WTC11 (cell line): ENCODE measurements around the gene SETDB1. TPM values are rescaled to one million over a fixed set of nuclear protein-coding genes. Genes with fewer than 3 reads are reported as not detected.

Source experiments
- ATAC-seq: fragments of 200-7000 bp; cut with Tn5 transposase; 2 replicates; pipeline ENCODE4 v1.10.0; 2021; ENCODE audit warnings: mild to moderate bottlenecking, moderate library complexity
- CTCF ChIA-PET: fragments of 300-600 bp; sonication (Branson Sonifier 250); formaldehyde crosslinking; loops from one replicate; lab custom pipeline; 2021; ENCODE audit warnings: antibody characterized with exemption; lab: Charles Lee
- POLR2A ChIA-PET: fragments of 350-600 bp; sonication (Branson Sonifier 250); formaldehyde crosslinking; loops from one replicate; lab custom pipeline; 2021; ENCODE audit warnings: antibody characterized with exemption; lab: Charles Lee
- DNase-seq: peaks from one replicate; pipeline ENCODE4 v3.0.0; 2021; ENCODE audit warnings: low spot score
- H3K27ac Mint-ChIP-seq: 2 replicates; pipeline ENCODE4 v1.8.0; 2021; ENCODE audit warnings: mixed read lengths
- H3K27me3 Mint-ChIP-seq: 2 replicates; pipeline ENCODE4 v1.8.0; 2021; ENCODE audit warnings: low read depth, mild to moderate bottlenecking, moderate library complexity, mixed read lengths
- H3K36me3 Mint-ChIP-seq: 2 replicates; pipeline ENCODE4 v1.8.0; 2021; ENCODE audit warnings: mixed read lengths
- H3K4me1 Mint-ChIP-seq: 2 replicates; pipeline ENCODE4 v1.8.0; 2022; ENCODE audit warnings: mixed read lengths
- H3K4me3 Mint-ChIP-seq: 2 replicates; pipeline ENCODE4 v1.8.0; 2021; ENCODE audit warnings: mild to moderate bottlenecking, moderate library complexity, mixed read lengths
- H3K9me3 Mint-ChIP-seq: 2 replicates; pipeline ENCODE4 v1.8.0; 2021; ENCODE audit warnings: mixed read lengths
- CBFB ChIP-seq: sonication (generic); formaldehyde crosslinking; IDR thresholded peaks from 2 replicates; pipeline ENCODE4 v1.8.1; 2022; ENCODE audit warnings: mild to moderate bottlenecking, low read depth, missing genetic modification reagents
- CREM ChIP-seq: sonication (generic); formaldehyde crosslinking; IDR thresholded peaks from 2 replicates; pipeline ENCODE4 v1.8.1; 2022; ENCODE audit warnings: mild to moderate bottlenecking, missing genetic modification reagents, moderate library complexity
- EMX1 ChIP-seq: fragments of 250-450 bp; sonication (Bioruptor Pico); IDR thresholded peaks from 2 replicates; pipeline ENCODE4 v1.8.0; 2021; ENCODE audit warnings: mild to moderate bottlenecking
- ETV6 ChIP-seq: sonication (generic); formaldehyde crosslinking; IDR thresholded peaks from 2 replicates; pipeline ENCODE4 v1.8.1; 2022; ENCODE audit warnings: mild to moderate bottlenecking, missing genetic modification reagents
- FOXJ3 ChIP-seq: sonication (generic); formaldehyde crosslinking; IDR thresholded peaks from 2 replicates; pipeline ENCODE4 v1.9.0; 2021; ENCODE audit warnings: missing genetic modification reagents, mild to moderate bottlenecking, borderline replicate concordance
- GABPB1 ChIP-seq: sonication (generic); formaldehyde crosslinking; IDR thresholded peaks from 2 replicates; pipeline ENCODE4 v1.8.1; 2023; ENCODE audit warnings: mild to moderate bottlenecking, missing genetic modification reagents
- GRHL2 ChIP-seq: fragments of 250-450 bp; sonication (Bioruptor Pico); IDR thresholded peaks from 2 replicates; pipeline ENCODE4 v1.8.0; 2022; ENCODE audit warnings: mild to moderate bottlenecking, moderate library complexity; ENCODE audit not compliant: insufficient replicate concordance, severe bottlenecking
- GTF2I ChIP-seq: fragments of 250-450 bp; sonication (Bioruptor Pico); conservative IDR thresholded peaks from 2 replicates; pipeline ENCODE4 v1.4.0; 2021; ENCODE audit warnings: mild to moderate bottlenecking
- HMGA2 ChIP-seq: fragments of 250-450 bp; sonication (Bioruptor Pico); IDR thresholded peaks from 2 replicates; pipeline ENCODE4 v1.4.0; 2021; ENCODE audit warnings: mild to moderate bottlenecking, moderate library complexity
- IRF2 ChIP-seq: sonication (generic); formaldehyde crosslinking; IDR thresholded peaks from 2 replicates; pipeline ENCODE4 v1.8.0; 2022; ENCODE audit warnings: low read depth, missing genetic modification reagents, borderline replicate concordance
- MYBL2 ChIP-seq: sonication (generic); formaldehyde crosslinking; IDR thresholded peaks from 2 replicates; pipeline ENCODE4 v1.8.1; 2023; ENCODE audit warnings: mild to moderate bottlenecking, moderate library complexity, missing genetic modification reagents
- NFYB ChIP-seq: sonication (generic); formaldehyde crosslinking; conservative IDR thresholded peaks from 2 replicates; pipeline ENCODE4 v1.8.0; 2022; ENCODE audit warnings: low read depth, missing genetic modification reagents
- TCF7 ChIP-seq: sonication (generic); formaldehyde crosslinking; IDR thresholded peaks from 2 replicates; pipeline ENCODE4 v1.8.0; 2022; ENCODE audit warnings: mild to moderate bottlenecking, low read depth, missing genetic modification reagents, moderate library complexity
- TP53 ChIP-seq: sonication (generic); formaldehyde crosslinking; IDR thresholded peaks from 2 replicates; pipeline ENCODE4 v1.8.1; 2023; ENCODE audit warnings: mild to moderate bottlenecking, missing genetic modification reagents
- ZNF232 ChIP-seq: sonication (generic); formaldehyde crosslinking; IDR thresholded peaks from 2 replicates; pipeline ENCODE4 v1.8.0; 2022; ENCODE audit warnings: mild to moderate bottlenecking, missing genetic modification reagents
- ZNF317 ChIP-seq: sonication (generic); formaldehyde crosslinking; IDR thresholded peaks from 2 replicates; pipeline ENCODE4 v1.8.1; 2023; ENCODE audit warnings: low read depth, mild to moderate bottlenecking, moderate library complexity, missing genetic modification reagents, borderline replicate concordance
- ZNF416 ChIP-seq: fragments of 250-450 bp; sonication (Bioruptor Pico); IDR thresholded peaks from 2 replicates; pipeline ENCODE4 v1.9.0; 2021; ENCODE audit warnings: mild to moderate bottlenecking, inconsistent platforms
- ZNF671 ChIP-seq: fragments of 250-450 bp; sonication (Bioruptor Pico); IDR thresholded peaks from 2 replicates; pipeline ENCODE4 v1.8.0; 2021; ENCODE audit warnings: mild to moderate bottlenecking
- total RNA-seq: library from RNA; stranded (reverse); gene quantifications from 3 replicates; pipeline ENCODE4 v1.2.3, GENCODE V29; 2021
- TF ChIP-seq, protein P1 (sequence below): sonication (generic); formaldehyde crosslinking; IDR thresholded peaks from 2 replicates; pipeline ENCODE4 v1.8.0; 2022; ENCODE audit warnings: mild to moderate bottlenecking, missing genetic modification reagents
- TF ChIP-seq, protein P2 (sequence below): sonication (generic); formaldehyde crosslinking; IDR thresholded peaks from 2 replicates; pipeline ENCODE4 v1.8.1; 2022; ENCODE audit warnings: mild to moderate bottlenecking, missing genetic modification reagents, moderate library complexity, borderline replicate concordance
- TF ChIP-seq, protein P3 (sequence below): sonication (generic); formaldehyde crosslinking; IDR thresholded peaks from 2 replicates; pipeline ENCODE4 v1.8.0; 2022; ENCODE audit warnings: mild to moderate bottlenecking, missing genetic modification reagents
- TF ChIP-seq, protein P4 (sequence below): sonication (generic); formaldehyde crosslinking; IDR thresholded peaks from 2 replicates; pipeline ENCODE4 v1.8.1; 2023; ENCODE audit warnings: mild to moderate bottlenecking, missing genetic modification reagents
- TF ChIP-seq, protein P5 (sequence below): sonication (generic); formaldehyde crosslinking; IDR thresholded peaks from 2 replicates; pipeline ENCODE4 v1.8.0; 2022; ENCODE audit warnings: mild to moderate bottlenecking, missing genetic modification reagents
- TF ChIP-seq, protein P6 (sequence below): fragments of 250-450 bp; sonication (Bioruptor Pico); IDR thresholded peaks from 2 replicates; pipeline ENCODE4 v1.8.0; 2021; ENCODE audit warnings: mild to moderate bottlenecking

SETDB1 gene
- total RNA-seq, 1 experiment from 2014 or later = 53.1 TPM

DNA sequence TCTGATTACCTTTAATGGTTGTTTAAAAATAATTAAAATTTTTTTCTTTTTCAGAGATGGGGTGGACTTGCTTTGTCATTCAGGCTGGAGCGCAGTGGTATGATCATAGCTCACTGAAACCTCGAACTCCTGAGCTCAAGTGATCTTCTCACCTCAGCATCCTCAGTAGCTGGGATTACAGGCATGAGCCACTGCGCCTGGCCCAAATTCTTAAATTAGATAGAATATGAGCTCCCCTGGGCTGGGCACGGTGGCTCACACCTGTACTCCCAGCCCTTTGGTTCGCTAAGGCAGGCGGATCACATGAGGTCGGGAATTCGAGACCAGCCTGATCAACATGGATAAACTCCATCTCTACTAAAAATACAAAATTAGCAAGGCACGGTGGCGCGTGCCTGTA is 31.5 kb downstream of the SETDB1 start:
- H3K27me3 Mint-ChIP-seq = no peaks in the 10 kb centered on the region
- no peak overlapping the region for H3K4me3 Mint-ChIP-seq
- H3K9me3 Mint-ChIP-seq = no peaks in the 10 kb centered on the region
- ATAC-seq (no peak), DNase-seq (no peak)
- ChIA-PET CTCF (interaction anchor here (1.7 to 2.1 kb wide), 2 partner anchors 36 to 38 kb away, joined by 4 to 5 read pairs; no protein-coding TSS in a partner anchor), POLR2A (interaction anchor here (0.6 kb wide), 1 partner anchor 1026 kb away, joined by 3 read pairs; no protein-coding TSS in a partner anchor)
- no peaks in the 10 kb centered on the region for H3K4me1 Mint-ChIP-seq
- TF ChIP-seq TCF7 (CRISPR knock-in tag) = no peak
- TF ChIP-seq FOXJ3 (CRISPR knock-in tag) = no peak
- TF ChIP-seq, protein P1, sequence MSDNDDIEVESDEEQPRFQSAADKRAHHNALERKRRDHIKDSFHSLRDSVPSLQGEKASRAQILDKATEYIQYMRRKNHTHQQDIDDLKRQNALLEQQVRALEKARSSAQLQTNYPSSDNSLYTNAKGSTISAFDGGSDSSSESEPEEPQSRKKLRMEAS (CRISPR knock-in tag) = no peak
- no peak for TF ChIP-seq ZNF416 (CRISPR knock-in tag)
- no peak for TF ChIP-seq ZNF671
- TF ChIP-seq, protein P2, sequence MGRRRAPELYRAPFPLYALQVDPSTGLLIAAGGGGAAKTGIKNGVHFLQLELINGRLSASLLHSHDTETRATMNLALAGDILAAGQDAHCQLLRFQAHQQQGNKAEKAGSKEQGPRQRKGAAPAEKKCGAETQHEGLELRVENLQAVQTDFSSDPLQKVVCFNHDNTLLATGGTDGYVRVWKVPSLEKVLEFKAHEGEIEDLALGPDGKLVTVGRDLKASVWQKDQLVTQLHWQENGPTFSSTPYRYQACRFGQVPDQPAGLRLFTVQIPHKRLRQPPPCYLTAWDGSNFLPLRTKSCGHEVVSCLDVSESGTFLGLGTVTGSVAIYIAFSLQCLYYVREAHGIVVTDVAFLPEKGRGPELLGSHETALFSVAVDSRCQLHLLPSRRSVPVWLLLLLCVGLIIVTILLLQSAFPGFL = no peak
- no peak for TF ChIP-seq IRF2 (CRISPR knock-in tag)
- no peak for TF ChIP-seq GRHL2 (CRISPR knock-in tag)
- TF ChIP-seq GABPB1 = no peak
- TF ChIP-seq ETV6 (CRISPR knock-in tag) = no peak
- no peak for TF ChIP-seq MYBL2 (CRISPR knock-in tag)
- TF ChIP-seq, protein P3, sequence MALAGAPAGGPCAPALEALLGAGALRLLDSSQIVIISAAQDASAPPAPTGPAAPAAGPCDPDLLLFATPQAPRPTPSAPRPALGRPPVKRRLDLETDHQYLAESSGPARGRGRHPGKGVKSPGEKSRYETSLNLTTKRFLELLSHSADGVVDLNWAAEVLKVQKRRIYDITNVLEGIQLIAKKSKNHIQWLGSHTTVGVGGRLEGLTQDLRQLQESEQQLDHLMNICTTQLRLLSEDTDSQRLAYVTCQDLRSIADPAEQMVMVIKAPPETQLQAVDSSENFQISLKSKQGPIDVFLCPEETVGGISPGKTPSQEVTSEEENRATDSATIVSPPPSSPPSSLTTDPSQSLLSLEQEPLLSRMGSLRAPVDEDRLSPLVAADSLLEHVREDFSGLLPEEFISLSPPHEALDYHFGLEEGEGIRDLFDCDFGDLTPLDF (CRISPR knock-in tag) = no peak
- no peak for TF ChIP-seq NFYB (CRISPR knock-in tag)
- no peak for TF ChIP-seq ZNF317
- no peak for TF ChIP-seq ZNF232 (CRISPR knock-in tag)
- no peak for TF ChIP-seq GTF2I (CRISPR knock-in tag)
- no peak for TF ChIP-seq CREM (CRISPR knock-in tag)
- H3K27ac Mint-ChIP-seq = no peak overlapping the region
- H3K36me3 Mint-ChIP-seq = peaks cover 70% of the 10 kb centered on the region

DNA sequence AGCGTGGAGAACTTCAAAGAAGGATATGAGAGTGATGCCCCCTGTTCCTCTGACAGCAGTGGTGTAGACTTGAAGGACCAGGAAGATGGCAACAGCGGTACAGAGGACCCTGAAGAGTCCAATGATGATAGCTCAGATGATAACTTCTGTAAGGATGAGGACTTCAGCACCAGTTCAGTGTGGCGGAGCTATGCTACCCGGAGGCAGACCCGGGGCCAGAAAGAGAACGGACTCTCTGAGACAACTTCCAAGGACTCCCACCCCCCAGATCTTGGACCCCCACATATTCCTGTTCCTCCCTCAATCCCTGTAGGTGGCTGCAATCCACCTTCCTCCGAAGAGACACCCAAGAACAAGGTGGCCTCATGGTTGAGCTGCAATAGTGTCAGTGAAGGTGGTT is 34.5 kb downstream of the SETDB1 start:
- Mint-ChIP-seq H3K36me3 (peaks cover 74% of the 10 kb centered on the region), H3K27me3 (no peaks in the 10 kb centered on the region), H3K27ac (no peak overlapping the region), H3K4me3 (no peak overlapping the region), H3K4me1 (no peaks in the 10 kb centered on the region), H3K9me3 (no peaks in the 10 kb centered on the region)
- no peak for TF ChIP-seq EMX1 (CRISPR knock-in tag)
- no peak for TF ChIP-seq HMGA2 (CRISPR knock-in tag)
- TF ChIP-seq, protein P4, sequence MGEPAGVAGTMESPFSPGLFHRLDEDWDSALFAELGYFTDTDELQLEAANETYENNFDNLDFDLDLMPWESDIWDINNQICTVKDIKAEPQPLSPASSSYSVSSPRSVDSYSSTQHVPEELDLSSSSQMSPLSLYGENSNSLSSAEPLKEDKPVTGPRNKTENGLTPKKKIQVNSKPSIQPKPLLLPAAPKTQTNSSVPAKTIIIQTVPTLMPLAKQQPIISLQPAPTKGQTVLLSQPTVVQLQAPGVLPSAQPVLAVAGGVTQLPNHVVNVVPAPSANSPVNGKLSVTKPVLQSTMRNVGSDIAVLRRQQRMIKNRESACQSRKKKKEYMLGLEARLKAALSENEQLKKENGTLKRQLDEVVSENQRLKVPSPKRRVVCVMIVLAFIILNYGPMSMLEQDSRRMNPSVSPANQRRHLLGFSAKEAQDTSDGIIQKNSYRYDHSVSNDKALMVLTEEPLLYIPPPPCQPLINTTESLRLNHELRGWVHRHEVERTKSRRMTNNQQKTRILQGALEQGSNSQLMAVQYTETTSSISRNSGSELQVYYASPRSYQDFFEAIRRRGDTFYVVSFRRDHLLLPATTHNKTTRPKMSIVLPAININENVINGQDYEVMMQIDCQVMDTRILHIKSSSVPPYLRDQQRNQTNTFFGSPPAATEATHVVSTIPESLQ = no peak
- no peak for TF ChIP-seq CBFB (CRISPR knock-in tag)
- no peak for TF ChIP-seq ZNF416 (CRISPR knock-in tag)
- TF ChIP-seq, protein P5, sequence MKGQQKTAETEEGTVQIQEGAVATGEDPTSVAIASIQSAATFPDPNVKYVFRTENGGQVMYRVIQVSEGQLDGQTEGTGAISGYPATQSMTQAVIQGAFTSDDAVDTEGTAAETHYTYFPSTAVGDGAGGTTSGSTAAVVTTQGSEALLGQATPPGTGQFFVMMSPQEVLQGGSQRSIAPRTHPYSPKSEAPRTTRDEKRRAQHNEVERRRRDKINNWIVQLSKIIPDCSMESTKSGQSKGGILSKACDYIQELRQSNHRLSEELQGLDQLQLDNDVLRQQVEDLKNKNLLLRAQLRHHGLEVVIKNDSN (CRISPR knock-in tag) = no peak
- TF ChIP-seq, protein P6, sequence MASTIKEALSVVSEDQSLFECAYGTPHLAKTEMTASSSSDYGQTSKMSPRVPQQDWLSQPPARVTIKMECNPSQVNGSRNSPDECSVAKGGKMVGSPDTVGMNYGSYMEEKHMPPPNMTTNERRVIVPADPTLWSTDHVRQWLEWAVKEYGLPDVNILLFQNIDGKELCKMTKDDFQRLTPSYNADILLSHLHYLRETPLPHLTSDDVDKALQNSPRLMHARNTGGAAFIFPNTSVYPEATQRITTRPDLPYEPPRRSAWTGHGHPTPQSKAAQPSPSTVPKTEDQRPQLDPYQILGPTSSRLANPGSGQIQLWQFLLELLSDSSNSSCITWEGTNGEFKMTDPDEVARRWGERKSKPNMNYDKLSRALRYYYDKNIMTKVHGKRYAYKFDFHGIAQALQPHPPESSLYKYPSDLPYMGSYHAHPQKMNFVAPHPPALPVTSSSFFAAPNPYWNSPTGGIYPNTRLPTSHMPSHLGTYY (CRISPR knock-in tag) = no peak
- TF ChIP-seq TP53 (CRISPR knock-in tag) = no peak
- no peak for ATAC-seq
- POLR2A ChIA-PET = interaction anchor here (0.6 kb wide), 1 partner anchor 186 kb away, joined by 4 read pairs; no protein-coding TSS in a partner anchor
- CTCF ChIA-PET = no interaction called here
- no peak for DNase-seq
